CD4-positive, alpha-beta T cell treated with Interleukin-15 for 4 hours (primary cell): ENCODE results near the gene CDK15.
"Not testable (repeated sequence)": the region's sequence is repeated elsewhere in the genome, so short reads cannot be mapped to it uniquely, and the experiment has no call there.

Experiments used
- DNase-seq: peaks from one replicate; pipeline ENCODE4 v3.0.0-alpha.2; 2020; ENCODE audit warnings: low spot score

The CDK15 gene

DNA sequence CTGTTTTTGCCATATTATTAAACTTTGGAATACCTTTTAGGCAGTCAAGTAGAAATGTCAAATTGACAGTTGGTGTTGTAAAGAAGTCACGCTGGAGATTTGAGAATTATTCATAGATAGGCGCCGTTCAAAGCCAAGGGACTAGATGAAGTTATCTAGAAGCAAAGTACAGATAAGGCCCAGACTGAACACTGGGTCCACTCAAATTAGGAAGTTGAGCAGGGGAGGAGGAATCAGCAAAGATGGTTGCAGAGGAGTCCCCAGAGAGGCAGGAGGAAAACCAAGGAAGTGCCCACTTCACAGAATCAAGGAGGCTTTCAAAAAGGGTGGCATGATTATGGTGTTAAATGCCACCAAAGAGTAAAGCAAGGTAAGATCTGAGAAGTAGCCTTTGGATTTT is 16.0 kb upstream of the CDK15 start:
- no peak for DNase-seq

DNA sequence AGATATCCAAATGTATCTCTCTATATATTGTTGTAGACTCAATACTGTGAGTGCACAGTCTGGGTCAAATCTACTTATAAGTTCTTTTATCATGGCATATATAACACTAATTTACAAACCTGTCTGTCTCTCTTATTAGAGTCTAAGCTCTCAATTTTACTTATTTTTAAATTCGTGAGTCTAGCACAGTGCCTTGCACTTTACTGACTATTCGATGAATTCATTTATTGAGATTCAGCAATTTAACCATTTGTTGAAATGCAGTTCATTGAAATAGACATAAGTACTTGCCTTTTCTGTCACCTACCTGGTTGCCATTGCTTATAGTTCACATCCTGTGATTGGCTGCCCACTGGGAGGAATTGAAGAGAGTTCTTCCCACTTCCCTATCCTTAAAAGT is 15.3 kb upstream of the CDK15 start:
- no peak for DNase-seq

DNA sequence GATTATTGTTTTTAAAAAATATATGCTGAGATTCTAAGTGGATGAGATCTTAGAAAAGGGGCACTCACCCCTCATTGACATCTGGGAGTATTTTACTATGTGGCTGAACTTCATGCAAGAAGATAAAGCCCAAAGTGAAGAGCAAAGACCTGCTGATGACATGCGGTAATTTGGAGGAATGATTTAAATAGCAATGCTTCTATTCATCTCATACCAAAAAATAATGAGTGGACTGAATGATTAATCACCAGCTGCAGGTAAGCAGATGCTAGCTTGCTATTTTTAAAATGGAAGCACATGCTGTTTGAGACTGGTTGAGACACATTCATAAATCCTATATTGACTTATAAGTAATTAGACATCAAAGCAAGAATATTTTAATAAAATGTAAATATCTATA is 12.7 kb upstream of the CDK15 start:
- DNase-seq = no peak

DNA sequence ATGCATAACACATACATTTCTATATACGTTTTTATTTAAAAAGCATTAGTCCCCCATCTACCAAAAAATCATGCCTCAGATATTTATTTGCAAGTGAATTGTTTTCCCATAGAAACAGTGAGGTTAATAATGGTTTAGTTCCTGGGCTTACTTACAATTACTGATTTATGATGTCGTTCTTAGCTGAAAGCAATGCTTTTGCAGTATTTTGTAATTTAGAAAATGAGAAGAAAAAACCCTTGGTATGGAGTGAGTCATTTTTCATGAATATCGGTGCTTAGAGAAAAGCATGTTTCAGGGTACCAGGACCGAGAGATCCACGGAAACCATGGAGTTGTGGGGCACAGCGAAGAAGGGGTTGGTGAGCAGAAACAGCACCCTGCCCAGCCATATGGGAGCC is 12.0 kb upstream of the CDK15 start:
- no peak for DNase-seq

DNA sequence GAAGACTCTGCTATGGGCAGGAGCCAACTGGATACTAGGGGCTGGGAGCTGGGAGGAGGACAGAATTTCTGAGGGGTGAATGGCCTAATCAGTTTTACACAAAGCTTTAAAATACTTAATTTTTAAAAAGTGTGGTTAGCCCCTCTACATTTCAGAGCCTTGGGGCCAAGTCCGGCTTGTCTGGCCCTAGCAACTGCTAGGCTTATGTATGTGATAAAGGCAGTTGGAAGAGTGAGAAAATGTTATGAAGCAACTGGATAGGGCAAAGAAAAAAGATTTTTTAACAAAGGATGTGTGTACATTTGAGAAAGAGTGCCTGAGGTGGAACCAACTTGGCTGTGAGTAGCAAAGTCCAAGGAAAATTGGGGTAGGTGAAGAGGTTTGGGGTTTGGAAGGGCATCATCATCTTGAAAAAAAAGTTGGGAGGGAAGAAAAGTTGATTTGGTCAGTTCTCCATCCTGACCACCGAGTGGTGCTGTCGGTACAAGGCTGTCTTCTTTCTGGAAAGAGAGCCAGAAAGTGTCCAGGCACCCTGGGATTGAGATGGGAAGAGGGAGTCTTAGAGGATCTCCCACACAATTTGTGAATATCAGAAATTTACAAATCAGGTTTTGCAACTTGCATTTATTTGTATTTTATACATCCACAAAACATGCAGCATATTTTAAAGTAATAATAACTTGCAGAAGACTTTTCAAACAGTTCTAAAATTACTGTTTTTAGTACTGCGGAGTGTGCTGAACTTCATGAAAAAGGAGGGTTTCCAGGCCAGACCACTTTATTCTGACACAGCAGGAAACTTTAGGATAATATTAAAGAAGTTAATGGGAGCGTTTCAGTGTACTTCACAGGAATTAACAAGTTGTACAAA is 10.5 kb upstream of the CDK15 start:
- DNase-seq = no peak

DNA sequence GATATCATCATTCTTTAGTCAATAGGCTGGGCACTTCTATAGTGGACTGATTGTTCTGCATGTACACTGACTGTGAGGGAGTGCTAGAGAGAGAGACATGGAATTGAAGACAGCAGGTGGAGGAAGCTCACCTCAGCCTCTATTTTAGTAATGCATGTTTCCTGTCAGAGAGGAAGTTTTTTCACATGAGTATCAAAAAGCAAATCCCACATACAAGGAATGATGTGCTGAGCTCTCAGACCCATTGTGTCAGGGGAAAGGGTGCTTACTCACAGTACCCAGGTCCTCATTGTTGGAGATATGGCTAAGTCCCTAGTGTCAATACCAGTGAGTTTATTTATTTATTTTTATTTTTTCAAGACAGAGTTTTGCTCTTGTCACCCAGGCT is 9.9 kb upstream of the CDK15 start:
- no peak for DNase-seq

DNA sequence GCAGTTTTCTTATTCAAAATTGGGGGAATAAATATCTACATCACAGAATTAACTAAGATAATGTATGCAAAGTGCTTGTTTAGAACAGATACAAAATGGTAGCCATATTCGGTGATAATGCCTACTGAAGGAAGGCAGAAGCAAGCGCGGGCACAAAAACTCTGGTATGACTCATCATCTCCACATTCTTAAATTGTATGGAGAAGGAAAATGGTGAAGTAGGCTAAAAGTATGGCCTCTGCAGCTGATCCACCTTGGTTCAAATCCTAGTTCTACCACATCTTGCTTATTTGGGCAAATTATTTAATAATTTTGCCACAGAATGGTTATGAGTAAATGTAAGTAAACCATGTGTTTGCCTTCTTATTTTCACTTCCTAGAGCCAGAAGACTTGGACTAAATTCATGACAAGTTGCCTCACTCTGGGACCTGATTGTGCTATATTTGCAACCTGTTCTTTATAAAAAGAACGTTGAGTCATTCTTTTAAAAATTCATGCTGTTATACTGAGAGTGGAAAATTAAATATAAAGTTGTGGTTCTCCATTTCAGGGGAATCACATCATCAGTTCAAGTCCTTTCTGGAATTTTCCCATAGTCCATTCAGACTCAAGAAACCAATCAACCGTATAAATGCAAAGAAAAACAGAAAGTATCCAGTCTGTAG is 9.0 kb upstream of the CDK15 start:
- DNase-seq = no peak

DNA sequence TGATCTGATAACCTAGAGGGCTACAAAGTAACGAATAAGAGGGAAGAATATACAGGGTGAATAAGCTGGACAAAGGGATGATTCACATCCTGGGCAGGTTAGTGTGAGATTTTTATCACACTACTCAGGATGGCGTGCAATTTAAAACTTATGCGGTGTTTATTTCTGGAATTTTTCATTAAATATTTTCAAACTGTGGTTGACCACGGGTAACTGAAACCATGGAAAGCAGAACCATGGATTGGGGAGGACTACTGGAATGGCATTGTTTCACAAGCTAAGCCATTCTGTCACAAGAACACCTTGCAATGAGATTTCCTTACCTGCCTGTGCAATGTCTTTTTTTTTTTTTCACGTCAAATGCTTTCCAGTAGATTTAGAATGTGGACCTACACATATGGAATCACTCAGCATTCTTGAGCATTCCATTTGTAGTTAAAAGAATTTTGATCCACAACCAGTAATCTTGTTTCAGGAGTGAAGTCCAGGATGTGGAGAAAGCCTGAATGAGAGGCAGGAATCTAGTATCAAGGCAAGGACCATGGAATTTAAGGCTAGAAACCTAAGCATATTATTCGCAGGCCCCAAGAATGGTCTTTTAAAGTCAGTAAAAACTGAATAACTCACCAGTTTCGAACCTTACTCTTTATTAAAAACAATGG is 8.0 kb upstream of the CDK15 start:
- no peak for DNase-seq

DNA sequence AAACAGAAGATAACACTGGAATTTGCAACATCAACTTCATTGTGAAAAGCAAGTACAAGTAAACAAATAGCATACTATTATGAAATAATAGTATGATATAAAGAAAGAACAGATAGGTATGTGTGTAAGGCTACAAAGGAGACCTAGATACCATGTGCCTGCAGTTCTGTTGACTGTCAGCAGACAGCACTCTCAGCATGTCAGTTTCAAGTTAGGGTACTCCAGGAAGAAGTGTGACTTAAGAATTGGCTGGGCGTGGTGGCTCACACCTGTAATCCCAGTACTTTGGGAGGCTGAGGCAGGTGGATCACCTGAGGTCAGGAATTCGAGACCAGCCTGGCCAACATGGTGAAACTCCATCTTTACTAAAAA is 7.4 kb upstream of the CDK15 start:
- DNase-seq = not testable (repeated sequence)

DNA sequence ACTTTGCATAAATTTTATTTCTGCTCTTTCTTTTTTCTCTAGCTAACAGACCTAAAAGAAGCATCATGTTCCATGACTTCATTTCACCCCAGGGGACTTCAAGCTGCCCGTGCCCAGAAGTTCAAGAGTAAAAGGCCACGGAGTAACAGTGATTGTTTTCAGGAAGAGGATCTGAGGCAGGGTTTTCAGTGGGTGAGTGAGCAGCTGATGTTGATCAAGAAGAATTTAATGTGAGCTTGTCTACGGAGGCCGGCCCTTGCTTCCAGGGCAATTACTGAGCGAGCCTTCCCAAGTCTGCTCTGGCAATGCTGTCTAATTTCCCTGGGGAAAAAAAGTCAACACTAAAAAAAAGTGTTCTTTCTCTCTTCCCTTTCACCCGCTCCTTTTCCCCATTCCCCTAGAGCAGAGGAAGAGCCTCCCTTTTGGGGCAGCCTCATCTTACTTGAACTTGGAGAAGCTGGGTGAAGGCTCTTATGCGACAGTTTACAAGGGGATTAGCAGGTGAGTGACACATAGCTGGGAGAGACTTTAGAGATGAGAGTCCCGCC is 1.2 kb downstream of the CDK15 start:
- DNase-seq = no peak

DNA sequence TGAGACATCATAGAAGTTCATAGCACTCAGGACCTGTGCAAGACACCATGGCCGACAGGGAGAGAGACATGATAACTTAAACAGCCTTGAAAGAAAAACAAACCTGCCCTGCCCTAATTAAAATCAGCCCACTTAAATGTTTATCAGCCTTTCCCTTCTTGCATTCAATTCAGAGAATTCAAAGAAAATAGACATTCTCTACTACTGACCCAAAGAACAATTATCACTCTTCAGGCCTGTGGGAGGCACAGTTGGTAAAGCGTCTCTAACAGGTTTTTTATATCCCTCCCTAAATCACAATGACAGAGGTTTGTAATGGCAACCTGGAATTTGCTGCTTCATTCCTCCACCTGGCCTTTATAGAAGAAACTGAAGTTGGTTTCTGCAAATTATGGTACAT is 1.7 kb downstream of the CDK15 start:
- no peak for DNase-seq

DNA sequence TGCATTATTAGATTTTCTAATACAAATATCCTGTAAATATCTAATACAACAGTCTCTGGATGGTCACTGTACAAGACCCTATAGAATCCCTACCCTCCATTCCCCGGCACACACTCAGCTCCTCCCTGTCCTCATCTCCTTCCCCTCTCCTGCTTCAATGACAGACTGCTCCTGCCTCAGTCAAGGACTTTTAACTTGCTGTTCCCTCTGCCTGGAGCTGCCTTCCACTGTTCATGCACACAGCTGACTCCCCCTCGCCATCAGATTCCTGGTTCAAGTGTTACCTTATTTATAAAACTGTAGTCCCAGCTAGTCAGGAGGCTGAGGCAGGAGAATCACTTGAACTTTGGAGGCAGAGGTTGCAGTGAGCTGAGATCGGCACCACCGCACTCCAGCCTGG is 3.3 kb downstream of the CDK15 start:
- DNase-seq = no peak

DNA sequence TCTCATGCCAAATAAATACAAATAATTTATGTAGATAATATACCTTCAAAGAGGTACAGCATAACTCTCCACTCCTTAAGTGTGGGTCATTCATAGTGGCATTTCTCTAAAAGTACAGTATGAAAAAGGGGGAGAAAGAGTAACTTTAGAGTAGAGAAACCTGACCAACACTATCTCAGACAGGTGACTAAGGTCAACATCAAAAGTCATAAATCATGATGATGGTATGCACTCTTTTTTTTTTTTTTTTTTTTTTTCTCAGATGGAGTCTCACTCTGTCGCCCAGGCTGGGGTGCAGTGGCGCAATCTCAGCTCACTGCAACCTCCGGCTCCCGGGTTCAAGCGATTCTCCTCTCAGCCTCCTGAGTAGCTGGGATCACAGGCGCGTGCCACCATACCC is 4.3 kb downstream of the CDK15 start:
- not testable (repeated sequence) for DNase-seq

DNA sequence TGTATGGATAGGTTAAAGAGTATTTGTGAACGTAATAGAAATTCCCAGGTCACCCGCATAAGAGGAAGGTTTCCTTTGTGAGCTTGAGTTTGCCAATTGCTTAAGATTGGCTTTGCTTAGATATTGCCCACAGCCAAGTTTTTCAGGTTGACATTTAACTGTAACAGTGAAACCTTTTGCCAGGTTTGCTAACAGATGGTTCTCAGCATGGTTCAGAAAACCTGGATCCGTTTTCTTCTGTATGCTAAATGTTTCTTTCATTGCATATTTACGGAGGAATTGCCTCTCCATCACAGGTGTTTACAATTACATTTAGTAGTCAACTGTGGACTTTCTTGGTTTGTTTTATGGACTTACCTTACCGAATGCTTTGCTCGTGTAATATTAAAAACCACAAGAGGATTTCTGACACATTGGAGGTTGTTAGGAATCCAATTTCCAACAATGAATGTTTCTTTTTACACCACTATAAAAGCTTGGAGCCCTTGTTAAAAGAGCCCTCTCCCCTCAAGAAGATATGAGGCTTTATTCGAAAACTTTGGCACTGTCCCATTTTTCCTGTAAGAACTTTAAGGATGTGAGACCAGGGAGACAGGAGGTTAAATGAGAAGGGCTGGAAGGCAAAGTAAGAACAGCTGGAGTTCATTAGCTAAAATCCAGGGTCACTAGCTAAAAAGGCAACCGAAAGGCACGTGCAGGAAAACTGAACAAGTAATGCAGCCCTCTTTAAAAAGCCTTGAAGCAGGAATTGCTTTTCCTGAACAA is 7.8 kb downstream of the CDK15 start:
- DNase-seq = no peak

DNA sequence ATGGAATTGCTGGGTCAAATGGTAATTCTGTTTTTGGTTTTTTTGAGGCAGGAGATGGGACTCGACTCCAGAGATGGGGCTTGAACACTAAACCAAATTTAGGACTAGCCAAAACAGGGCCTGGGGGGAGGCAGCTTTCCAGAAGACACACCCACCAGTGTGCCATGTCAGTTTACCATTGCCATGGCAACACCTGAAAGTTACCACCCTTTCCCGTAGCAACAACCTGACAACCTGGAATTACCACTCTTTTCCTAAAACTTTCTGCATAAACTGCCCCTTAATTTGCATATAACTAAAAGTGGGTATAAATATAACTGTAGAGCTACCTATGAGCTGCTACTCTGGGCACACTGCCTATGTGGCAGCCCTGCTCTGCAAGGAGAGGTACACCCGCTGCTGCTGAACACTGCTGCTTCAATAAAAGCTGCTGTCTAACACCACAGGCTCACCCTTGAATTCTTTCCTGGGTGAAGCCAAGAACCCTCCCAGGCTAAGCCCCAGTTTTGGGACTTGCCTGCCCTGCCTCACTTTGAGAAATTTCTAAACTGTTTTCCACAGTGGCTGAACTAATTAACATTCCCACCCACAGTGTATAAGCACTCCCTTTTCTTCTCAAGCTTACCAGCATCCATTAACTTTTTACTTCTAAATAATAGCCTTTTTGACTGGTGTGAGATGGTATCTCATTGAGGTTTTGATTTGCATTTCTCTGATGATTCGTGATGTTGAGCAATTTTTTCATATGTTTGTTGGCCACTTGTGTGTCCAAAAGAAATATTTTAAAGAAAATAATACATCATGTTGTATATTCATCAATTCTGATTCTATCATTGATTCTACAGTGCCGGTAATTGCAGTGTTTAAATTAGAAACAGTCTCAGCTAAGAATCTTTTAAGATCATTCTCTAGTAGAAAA is 10.6 kb downstream of the CDK15 start:
- DNase-seq = no peak

DNA sequence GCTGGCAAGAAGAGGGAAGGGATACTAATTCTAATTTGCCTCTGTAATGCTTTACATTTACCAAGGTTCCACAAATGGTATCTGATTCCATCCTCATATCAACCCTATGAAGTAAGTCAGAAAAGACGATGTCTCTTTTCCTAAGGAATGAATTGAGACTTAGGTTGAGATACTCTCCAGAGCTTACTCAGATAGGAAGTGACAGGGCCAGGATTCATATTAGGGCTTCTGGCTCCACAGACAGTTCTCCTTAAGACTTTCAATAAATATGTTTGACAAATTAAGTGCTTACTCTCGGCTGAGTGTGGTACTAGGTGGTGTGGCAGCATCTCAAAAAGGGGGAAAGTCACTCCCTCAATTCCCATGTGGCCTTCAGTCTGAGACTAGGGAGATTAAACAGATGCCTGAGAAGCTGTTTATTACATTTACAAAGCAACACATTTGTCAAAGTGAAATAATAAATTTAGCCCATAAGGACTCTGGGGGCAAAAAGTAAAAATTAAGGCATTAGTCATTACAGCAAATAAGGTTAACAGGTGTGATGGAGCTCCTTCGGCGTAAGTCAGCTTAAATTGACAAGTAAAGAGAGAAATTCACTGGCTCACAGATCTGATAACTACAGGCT is 14.2 kb downstream of the CDK15 start:
- no peak for DNase-seq

DNA sequence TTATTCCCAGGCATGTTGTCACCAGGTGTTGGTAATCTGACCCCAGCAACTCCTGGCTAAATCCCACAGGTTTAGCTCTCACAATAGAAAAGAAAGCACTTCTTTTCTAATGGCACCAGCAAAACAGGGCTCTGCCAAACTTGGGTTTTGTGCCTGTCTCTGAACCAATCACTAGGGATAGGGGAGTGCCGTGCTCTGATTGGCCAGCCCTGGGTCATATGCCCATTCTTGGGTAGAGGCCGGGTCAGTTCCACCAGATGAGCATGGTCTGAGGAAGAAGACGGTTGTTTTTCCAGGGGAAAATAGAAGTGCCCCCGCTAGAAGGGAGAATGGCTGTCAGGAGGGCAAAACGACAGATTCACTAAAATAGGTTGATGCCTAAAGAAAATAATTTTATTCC is 14.7 kb downstream of the CDK15 start:
- no peak for DNase-seq

DNA sequence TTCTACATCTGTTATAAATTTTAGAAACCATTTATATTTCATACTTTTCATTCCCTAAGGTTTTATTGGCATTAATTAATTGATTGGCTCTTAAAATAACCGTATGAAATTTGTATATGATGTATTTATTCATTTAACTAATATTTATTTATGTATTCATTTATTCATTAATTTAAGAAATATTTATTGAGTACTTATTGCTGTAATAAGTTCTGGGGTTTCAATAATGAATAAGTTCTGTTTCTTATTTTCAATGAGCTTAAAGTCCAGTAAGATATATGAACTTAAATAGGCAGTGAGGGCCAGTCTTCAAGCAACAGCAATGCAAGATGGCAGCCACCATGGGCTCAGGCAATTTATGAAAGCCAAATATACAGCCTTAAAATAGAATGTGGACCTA is 17.9 kb downstream of the CDK15 start:
- DNase-seq = no peak

DNA sequence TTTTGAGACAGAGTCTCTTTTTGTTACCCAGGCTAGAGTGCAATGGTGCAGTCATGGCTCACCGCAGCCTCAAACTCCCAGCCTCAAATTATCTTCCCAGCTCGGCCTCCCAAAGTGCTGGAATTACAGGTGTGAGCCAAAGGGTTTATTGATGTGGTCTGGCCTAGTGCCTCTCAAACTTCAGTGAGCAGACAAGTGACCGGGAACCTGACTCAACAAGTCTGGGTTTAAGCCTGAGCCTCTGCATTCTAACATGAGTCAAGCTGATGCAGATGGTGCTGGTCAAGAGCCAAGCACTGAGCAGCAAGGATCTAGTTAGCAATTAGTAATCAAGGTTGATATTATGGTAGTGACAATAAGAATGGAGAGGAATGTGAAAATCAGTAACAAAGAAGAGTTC is 21.3 kb downstream of the CDK15 start:
- no peak for DNase-seq

DNA sequence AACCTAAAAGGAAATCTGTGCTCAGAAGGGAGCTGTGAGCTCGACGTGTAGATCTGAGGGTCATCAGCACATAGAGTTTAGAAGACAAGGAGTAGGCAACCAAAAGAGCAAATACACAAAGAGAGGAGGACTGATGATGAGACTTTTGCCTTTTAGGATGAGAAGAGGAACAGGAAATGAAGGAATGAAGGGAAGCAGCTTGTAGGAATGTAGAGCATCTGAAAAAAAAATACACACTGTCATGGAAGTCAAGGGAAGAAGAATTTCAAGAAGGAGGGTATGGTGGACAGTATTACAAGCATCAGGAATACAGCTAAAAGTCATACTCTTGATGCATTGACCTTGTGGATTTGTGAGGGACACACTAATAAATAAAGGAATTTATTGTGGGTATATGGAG is 21.9 kb downstream of the CDK15 start:
- no peak for DNase-seq

DNA sequence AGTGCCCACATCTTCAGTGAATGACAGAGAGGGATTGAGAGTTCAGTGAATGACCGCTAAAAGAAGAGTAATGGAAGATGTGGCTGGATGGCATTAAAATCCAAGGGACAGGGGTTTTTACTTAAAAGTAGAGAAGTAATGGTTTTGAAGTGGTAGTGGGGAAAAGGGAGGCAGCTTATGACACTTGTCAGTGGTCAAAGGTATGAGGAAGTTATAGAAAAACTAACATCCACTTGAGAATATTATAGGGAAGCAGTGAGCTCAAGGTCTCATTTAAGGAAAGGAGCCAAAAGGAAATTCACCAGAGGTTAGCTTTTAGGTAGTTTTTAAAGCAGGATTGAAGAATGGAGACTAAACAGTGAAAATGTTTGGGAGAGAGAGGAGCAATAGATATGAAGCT is 24.3 kb downstream of the CDK15 start:
- no peak for DNase-seq
